Measurements from ENCODE around the gene SMAD2. TPM values are rescaled to one million over a fixed set of nuclear protein-coding genes. Genes with fewer than 3 reads are reported as not detected.

Gene SMAD2
- total and polyA plus RNA-seq, 3 donors from 2014 or later = 76.9 to 115 (median 109) TPM

DNA sequence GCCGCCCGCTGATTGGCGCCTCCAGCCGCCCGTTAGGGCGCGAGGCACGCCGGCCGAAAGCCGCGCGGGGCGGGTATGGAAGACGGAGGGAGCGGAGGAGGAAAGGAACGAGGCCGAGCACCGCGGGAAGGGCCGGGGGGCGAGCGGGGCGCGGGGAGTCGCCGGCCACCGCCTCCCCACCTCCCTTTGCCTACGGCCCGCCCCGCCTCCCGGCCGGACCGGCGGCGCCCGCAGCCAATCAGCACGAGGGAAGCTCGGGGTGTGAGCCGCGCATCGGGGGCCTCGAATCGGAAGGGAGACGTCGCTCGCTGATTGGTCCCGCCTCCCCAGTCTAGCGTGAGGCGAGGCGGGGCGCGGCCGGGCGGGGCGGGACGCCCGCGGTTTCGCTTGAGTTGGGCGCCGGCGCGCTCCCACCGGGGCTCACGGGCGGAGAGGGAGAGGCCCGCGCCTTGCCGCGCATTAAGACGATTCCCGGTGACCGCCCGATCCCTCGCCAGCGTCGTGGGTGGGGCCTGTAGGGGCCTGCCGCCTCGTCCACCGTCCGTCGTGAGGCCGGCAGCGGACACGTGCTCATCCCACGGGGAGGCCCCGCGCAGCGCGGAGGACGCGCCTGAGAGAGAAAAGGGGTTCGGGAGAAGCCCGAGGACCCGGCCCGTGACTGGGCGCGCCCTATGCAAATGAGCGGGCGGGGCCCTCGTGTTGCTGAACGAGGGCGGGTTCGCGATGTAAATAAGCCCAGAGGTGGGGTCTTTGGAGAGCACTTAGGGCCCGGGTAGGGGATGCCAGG lies 665 bp upstream of the SMAD2 start:
- WGBS, 2 donors = 1 to 7% methylated on average over 15 to 87 of the region's 107 CpGs
- no peaks in the 10 kb centered on the region for H3K9me3 ChIP-seq
- H3K36me3 ChIP-seq (ENCODE audit: low read depth, missing control alignments) = no peaks in the 10 kb centered on the region
- peak overlapping the region; percentile 97 for H3K27ac ChIP-seq
- H3K4me1 ChIP-seq = peaks cover 20% of the 10 kb centered on the region
- TF ChIP-seq POLR2A (IDR thresholded peaks at IDR 0.05) = peak; percentile 42
- TF ChIP-seq, protein P1, sequence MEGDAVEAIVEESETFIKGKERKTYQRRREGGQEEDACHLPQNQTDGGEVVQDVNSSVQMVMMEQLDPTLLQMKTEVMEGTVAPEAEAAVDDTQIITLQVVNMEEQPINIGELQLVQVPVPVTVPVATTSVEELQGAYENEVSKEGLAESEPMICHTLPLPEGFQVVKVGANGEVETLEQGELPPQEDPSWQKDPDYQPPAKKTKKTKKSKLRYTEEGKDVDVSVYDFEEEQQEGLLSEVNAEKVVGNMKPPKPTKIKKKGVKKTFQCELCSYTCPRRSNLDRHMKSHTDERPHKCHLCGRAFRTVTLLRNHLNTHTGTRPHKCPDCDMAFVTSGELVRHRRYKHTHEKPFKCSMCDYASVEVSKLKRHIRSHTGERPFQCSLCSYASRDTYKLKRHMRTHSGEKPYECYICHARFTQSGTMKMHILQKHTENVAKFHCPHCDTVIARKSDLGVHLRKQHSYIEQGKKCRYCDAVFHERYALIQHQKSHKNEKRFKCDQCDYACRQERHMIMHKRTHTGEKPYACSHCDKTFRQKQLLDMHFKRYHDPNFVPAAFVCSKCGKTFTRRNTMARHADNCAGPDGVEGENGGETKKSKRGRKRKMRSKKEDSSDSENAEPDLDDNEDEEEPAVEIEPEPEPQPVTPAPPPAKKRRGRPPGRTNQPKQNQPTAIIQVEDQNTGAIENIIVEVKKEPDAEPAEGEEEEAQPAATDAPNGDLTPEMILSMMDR (IDR thresholded peaks at IDR 0.05) = no peak
- intact Hi-C loops (cut with DNase I; ENCODE audit: low total_unique reads) = no loop called here
- peak; percentile 98 for DNase-seq
- H3K27me3 ChIP-seq = no peaks in the 10 kb centered on the region
- peak overlapping the region; percentile 90 to 95 for H3K4me3 ChIP-seq

DNA sequence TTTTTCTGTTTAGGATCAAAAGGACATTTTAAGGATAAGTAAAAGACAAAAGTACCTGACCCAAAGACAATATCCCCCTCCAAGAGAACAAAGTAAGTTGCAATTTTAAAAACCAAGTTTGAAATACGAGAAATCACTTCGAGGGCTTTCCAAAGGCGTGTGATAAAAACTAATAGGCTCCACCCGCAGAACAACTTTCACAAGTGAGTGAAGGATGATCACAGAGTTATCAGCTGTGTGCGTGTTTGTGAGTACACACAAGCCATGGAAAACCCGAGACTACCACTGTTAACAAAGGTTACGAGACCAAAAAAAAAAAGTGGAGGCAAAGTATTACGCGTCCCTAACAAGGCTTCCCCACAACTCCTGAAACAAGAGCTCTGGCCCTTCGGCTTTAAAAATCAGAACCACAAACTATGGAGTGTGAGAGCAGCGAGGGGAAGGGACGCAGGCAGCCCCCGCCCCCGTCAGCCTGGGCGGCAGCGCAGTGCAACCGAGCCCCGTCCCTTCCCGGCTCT lies 719 bp downstream of the SMAD2 start:
- no peaks in the 10 kb centered on the region for H3K9me3 ChIP-seq
- TF ChIP-seq, protein P1 (IDR thresholded peaks at IDR 0.05) = no peak
- TF ChIP-seq POLR2A (IDR thresholded peaks at IDR 0.05) = no peak
- intact Hi-C loops (cut with DNase I; ENCODE audit: low total_unique reads) = no loop called here
- H3K27ac ChIP-seq = peak overlapping the region; percentile 96 to 97
- peaks cover 26% of the 10 kb centered on the region for H3K4me1 ChIP-seq
- no peaks in the 10 kb centered on the region for H3K36me3 ChIP-seq (ENCODE audit: low read depth, missing control alignments)
- H3K4me3 ChIP-seq = peak overlapping the region; percentile 95
- no peak for DNase-seq
- WGBS, 2 donors = 0% methylated on average over 10 to 15 of the region's 19 CpGs
- H3K27me3 ChIP-seq = no peaks in the 10 kb centered on the region

DNA sequence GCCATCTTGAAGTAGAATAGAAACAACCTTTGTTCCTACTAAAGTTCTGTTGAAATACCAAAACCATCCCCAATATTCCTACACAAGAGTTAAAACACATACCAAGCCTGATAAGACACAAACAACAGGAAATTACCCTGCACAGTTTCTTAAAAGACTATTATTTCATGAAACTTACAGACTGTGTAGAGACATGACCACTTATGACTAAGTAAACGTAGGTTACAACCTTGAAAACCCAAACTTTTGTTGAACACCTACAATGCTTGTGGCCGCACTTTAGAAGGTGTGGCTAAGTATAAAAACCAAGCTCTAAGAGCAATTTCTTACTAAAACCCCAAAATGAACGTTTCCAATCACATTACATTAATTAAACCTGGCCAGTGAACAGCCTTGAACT lies 2.0 kb downstream of the SMAD2 start:
- intact Hi-C loops (cut with DNase I; ENCODE audit: low total_unique reads) = no loop called here
- Histone ChIP-seq H3K27ac (peak overlapping the region in 1 of 2 donors; percentile 1), H3K27me3 (no peaks in the 10 kb centered on the region), H3K4me3 (peak overlapping the region in 1 of 2 donors; percentile 95), H3K4me1 (peaks cover 26% of the 10 kb centered on the region), H3K9me3 (no peaks in the 10 kb centered on the region), H3K36me3 (ENCODE audit: low read depth, missing control alignments) (no peaks in the 10 kb centered on the region)
- DNase-seq = no peak
- no peak for TF ChIP-seq POLR2A (IDR thresholded peaks at IDR 0.05)
- TF ChIP-seq, protein P1 (IDR thresholded peaks at IDR 0.05) = no peak
- WGBS, 2 donors = 29% methylated on average over 3 of the region's 3 CpGs

DNA sequence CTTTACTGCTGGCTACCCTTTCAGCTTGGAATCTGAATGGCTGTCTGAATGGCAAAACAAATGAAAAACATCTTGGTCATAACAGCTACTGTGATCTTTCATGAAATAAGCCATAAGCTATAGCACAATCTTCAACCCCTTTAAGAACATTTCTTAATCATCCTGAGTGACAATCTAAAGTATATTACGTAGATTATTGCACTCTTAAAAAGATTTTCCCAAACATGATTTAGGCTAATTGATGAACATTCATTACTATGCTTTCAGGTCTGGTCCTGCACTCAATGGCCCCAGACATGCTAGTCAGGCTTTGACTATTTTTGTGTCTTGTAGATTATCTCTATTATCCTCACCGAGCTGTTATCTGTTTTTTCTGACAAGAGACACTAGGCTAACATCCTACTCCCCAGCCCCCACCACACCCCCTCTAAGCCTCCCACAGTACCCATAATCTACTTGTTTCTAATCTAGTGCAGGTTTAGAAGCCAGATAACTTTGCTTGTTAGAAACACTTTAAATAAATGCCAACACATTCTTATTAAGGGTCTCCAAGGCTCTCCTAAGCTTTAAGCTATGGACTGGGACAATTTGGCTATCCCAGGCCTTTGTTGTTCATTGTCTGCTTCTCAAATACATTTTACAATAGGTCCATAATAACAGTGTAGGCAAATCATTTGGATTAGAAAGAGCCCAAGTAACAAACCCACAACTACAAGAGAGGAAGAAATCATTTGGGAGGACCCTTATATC lies 4.2 kb downstream of the SMAD2 start:
- no peak overlapping the region for H3K4me3 ChIP-seq
- TF ChIP-seq, protein P1 (IDR thresholded peaks at IDR 0.05) = no peak
- no peak for TF ChIP-seq POLR2A (IDR thresholded peaks at IDR 0.05)
- H3K9me3 ChIP-seq = no peaks in the 10 kb centered on the region
- no peaks in the 10 kb centered on the region for H3K36me3 ChIP-seq (ENCODE audit: low read depth, missing control alignments)
- H3K27me3 ChIP-seq = no peaks in the 10 kb centered on the region
- no peak for DNase-seq
- 50 to 69% methylated on average over 2 of the region's 2 CpGs for WGBS, 2 donors
- peak overlapping the region in 1 of 2 donors; percentile 3 for H3K27ac ChIP-seq
- peaks cover 26% of the 10 kb centered on the region for H3K4me1 ChIP-seq
- intact Hi-C loops (cut with DNase I; ENCODE audit: low total_unique reads) = no loop called here

Data from testis (tissue), 3 donors.